Fibroblast of pulmonary artery (primary cell): ENCODE measurements around the gene MDH2.

Experiments used
- DNase-seq: peaks from one replicate; pipeline ENCODE4 v3.0.0-alpha.2; 2010; ENCODE audit warnings: low read depth
- H3K4me3 ChIP-seq: replicated peaks from 2 replicates; pipeline ENCODE4 v1.5.1; 2011; ENCODE audit warnings: low read depth, mild to moderate bottlenecking, control low read depth, low read length, moderate library complexity
- TF ChIP-seq, protein P1 (sequence below): IDR thresholded peaks from 2 replicates; pipeline ENCODE4 v1.5.1; 2011; ENCODE audit warnings: mild to moderate bottlenecking, control low read depth, low read length, inconsistent platforms; ENCODE audit errors: missing control alignments

MDH2 gene

DNA sequence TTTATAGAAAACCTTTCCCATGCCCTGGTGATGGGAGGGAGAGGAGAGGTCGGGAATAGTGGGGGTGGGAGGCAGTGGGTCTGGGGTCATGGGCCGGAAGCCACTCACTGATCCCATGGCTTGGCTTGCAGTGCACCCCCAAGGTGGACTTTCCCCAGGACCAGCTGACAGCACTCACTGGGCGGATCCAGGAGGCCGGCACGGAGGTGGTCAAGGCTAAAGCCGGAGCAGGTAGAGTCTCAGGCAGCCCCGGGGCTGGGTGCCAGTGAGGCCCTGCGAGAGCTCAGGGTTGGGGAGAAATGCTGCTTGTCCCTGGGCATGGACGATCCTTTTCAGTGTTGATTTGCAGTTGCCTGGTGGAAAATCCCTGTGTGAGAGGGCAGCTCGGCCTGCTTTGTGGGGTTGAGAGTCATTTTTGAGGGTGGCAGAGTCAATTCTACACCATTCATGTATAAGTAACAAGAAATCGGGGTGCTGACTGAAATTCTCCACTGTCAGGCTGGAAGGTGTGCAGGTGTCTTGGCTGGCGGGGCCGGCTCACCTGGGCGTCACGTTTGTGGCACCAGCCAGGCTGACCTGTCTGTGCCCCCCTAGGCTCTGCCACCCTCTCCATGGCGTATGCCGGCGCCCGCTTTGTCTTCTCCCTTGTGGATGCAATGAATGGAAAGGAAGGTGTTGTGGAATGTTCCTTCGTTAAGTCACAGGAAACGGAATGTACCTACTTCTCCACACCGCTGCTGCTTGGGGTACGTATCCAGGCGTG is 16.5 kb downstream of the MDH2 start:
- TF ChIP-seq, protein P1, sequence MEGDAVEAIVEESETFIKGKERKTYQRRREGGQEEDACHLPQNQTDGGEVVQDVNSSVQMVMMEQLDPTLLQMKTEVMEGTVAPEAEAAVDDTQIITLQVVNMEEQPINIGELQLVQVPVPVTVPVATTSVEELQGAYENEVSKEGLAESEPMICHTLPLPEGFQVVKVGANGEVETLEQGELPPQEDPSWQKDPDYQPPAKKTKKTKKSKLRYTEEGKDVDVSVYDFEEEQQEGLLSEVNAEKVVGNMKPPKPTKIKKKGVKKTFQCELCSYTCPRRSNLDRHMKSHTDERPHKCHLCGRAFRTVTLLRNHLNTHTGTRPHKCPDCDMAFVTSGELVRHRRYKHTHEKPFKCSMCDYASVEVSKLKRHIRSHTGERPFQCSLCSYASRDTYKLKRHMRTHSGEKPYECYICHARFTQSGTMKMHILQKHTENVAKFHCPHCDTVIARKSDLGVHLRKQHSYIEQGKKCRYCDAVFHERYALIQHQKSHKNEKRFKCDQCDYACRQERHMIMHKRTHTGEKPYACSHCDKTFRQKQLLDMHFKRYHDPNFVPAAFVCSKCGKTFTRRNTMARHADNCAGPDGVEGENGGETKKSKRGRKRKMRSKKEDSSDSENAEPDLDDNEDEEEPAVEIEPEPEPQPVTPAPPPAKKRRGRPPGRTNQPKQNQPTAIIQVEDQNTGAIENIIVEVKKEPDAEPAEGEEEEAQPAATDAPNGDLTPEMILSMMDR = no peak
- no peak for DNase-seq
- no peak overlapping the region for H3K4me3 ChIP-seq

DNA sequence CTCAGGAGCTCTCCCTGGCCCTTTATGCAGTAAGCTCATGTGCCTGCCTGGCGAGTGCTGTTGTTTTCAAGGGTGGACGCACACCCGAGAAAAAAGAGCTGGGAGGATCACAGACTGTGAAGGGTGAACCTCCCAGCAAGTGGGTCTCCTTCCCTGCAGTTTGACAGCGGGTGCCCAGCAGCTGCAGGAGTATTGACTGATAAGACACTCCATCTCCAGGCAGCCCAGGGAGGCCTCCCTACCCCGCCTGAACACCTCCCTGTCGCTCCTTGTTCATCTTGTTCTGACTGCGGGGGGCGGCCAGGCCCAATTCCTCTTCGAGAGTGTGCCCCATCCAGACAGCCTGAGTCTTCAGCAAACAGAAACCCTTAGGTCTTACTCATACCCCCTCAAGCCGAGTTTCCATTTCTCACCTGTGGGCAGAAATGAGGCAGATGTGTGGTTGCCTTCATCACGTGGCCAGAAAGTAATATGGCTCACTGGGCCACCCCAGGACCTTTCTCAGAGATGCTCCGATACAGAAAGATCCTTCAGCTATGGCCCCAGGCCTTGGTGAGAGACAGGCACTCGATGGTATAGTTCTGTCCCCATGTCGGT is 17.2 kb downstream of the MDH2 start:
- no peak overlapping the region for H3K4me3 ChIP-seq
- DNase-seq = no peak
- TF ChIP-seq, protein P1 = no peak

DNA sequence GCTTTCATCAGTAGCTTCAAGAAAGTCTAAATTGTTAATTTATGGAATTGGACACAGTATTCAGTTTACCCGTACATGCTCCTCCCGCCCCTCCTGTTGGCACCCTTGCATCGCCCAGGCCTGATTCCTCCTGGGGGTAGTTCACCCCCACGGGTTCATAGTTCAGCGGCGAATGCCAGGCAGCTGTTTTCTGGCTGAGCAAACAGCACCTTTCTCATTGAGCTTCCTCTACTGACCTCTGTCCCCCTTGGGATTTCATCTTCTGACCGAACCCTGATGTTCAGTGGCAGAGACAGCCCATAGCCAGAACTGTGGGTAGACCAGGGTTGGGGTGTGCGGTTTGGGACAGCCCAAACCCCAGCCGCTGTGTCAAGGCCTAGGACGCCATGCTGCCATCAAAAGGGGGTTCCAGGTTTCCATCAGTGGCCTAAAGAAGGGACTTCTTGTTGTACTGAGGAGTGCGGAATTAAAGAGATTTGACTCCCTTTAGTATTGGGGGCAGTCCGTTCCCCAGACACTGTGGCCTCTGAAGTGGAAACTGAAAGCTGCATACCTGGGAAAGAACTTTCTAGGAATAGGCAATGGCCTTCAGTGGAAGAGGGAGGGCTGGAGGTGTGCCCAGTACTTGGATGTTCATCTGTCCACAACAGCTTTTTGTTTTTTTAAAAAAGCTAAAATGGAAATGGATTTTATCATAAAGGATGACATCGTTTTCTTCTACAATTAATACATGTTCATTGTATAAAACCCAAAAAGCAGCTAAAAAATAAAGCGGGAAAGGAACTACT is 19.0 kb downstream of the MDH2 start:
- H3K4me3 ChIP-seq = no peak overlapping the region
- TF ChIP-seq, protein P1 = no peak
- no peak for DNase-seq

DNA sequence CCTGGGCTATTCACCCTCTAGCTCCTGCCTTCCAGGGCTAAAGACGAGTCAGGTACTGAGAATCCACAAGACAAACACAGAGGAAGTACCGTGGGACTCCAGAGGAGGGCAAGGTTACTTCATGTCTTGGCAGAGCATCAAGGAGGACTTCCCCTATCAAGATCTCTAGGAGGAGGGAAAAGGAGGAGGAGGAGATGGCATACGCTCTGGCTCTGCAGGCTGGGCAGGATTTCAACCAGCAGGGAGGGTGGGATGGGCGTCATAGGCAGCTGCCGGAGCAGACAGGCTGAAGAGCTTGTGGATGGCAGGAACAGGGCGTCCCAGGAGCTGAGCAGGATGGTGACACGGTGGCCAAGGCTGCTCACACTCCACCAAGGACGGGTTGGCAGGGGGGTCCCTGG is 21.3 kb downstream of the MDH2 start:
- no peak overlapping the region for H3K4me3 ChIP-seq
- DNase-seq = peak; percentile 93
- TF ChIP-seq, protein P1 = peak; percentile 51

DNA sequence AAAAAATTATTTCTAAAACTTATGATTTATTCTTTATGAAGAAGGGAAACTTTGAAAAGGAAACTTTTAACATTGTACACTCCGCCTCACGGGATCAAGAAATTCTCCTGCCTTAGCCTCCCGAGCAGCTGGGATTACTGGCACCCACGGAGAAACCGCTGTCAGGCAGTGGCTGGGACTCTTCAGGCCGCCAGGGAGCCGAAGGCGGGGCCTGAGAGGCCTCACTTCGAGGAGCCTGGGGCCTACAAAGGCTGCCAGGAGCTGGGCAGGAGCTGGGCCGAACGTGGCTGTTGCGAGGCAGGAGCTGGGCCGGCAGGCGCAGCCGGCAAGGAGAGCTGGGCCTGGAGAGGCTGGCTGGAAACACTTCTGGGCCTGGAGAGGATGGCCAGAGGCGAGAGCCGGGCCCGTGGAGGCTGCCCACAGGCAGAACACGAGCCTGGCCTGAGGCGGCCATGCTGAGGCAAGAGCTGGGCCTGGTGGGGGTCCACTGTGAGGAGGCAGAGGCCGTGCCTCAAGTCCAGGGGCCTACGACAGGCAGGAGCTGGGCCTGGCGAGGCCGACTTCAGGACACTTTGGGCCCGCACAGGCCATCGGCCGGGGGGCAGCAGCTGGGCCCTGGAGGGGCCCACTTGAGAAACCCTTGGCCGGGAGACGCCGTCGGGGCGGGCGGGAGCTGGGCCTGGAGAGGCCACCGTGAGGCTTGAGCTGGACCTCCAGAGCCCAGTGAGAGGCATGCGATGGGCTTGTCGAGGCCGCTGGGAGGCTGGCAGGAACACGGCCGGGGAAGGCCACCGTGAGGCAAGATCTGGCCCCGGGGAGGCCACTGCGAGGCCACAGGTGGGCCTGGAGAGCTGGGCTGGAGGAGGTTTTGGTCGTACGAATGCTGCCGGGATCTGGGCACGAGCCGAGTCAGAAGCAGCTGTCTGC is 23.7 kb downstream of the MDH2 start:
- peak; percentile 34 for DNase-seq
- TF ChIP-seq, protein P1 = no peak
- no peak overlapping the region for H3K4me3 ChIP-seq
